Inflammatory macrophage (primary cell): Measurements from ENCODE around the gene ATP6V0A4.
"Not testable (repeated sequence)": the region's sequence is repeated elsewhere in the genome, so short reads cannot be mapped to it uniquely, and the experiment has no call there.

Experiments used
- DNase-seq, 2 donors: peaks; one replicate each; pipeline ENCODE4 v3.0.0-alpha.2; 2020 to 2022

Gene ATP6V0A4

GRCh38 chr7:138699661-138700060 lies 98.3 kb downstream of the ATP6V0A4 start:
- DNase-seq, result no peak

- no peak for DNase-seq
Observed at GRCh38 chr7:138698281-138698680, 99.7 kb downstream of the ATP6V0A4 start.

GRCh38 chr7:138697535-138698182 lies 100.3 kb downstream of the ATP6V0A4 start:
- DNase-seq, result no peak

GRCh38 chr7:138695776-138696175 lies 102.2 kb downstream of the ATP6V0A4 start:
- DNase-seq, result not testable (repeated sequence)

- DNase-seq, result no peak
Observed at GRCh38 chr7:138695106-138695505, 102.9 kb downstream of the ATP6V0A4 start.

GRCh38 chr7:138691178-138691577 lies 106.8 kb downstream of the ATP6V0A4 start:
- DNase-seq, result no peak

- no peak for DNase-seq
Observed at GRCh38 chr7:138690495-138690894, 107.5 kb downstream of the ATP6V0A4 start.

GRCh38 chr7:138688037-138688436 lies 110.0 kb downstream of the ATP6V0A4 start:
- DNase-seq, result not testable (repeated sequence)

GRCh38 chr7:138684340-138684739 lies 113.7 kb downstream of the ATP6V0A4 start:
- no peak for DNase-seq

- no peak for DNase-seq
Observed at GRCh38 chr7:138679793-138680192, 118.2 kb downstream of the ATP6V0A4 start.

GRCh38 chr7:138670594-138670993 lies 127.4 kb downstream of the ATP6V0A4 start:
- DNase-seq, result no peak

- no peak for DNase-seq
Observed at GRCh38 chr7:138669364-138669763, 128.6 kb downstream of the ATP6V0A4 start.

- DNase-seq, result no peak
Observed at GRCh38 chr7:138668946-138669345, 129.1 kb downstream of the ATP6V0A4 start.

- no peak for DNase-seq
Observed at GRCh38 chr7:138668229-138668596, 129.8 kb downstream of the ATP6V0A4 start.

GRCh38 chr7:138667535-138668228 lies 130.3 kb downstream of the ATP6V0A4 start:
- no peak for DNase-seq

GRCh38 chr7:138666385-138666784 lies 131.6 kb downstream of the ATP6V0A4 start:
- DNase-seq, result no peak

- DNase-seq, result no peak
Observed at GRCh38 chr7:138665669-138666140, 132.3 kb downstream of the ATP6V0A4 start.

GRCh38 chr7:138665249-138665648 lies 132.7 kb downstream of the ATP6V0A4 start:
- no peak for DNase-seq

GRCh38 chr7:138663725-138664710 lies 134.0 kb downstream of the ATP6V0A4 start:
- DNase-seq, result no peak

GRCh38 chr7:138662991-138663320 lies 135.0 kb downstream of the ATP6V0A4 start:
- DNase-seq, result no peak

GRCh38 chr7:138662076-138662990 lies 135.7 kb downstream of the ATP6V0A4 start:
- DNase-seq, result no peak

GRCh38 chr7:138661069-138661635 lies 136.8 kb downstream of the ATP6V0A4 start:
- DNase-seq, result no peak
